SIG-M5 treated with dmso at 0.1 percent for 504 hours (cell line): ENCODE measurements around the gene SCO2.
A peak's percentile ranks its signal among the peaks of the same experiment; 100 is the strongest.

Experiments
- DNase-seq: peaks from one replicate; lab custom pipeline; 2025; ENCODE audit not compliant: unreplicated experiment; lab: John Stamatoyannopoulos, UW

SCO2 gene

GRCh38 chr22:50503475-50504145, 21.8 kb downstream of the SCO2 start:
- no peak for DNase-seq

DNA sequence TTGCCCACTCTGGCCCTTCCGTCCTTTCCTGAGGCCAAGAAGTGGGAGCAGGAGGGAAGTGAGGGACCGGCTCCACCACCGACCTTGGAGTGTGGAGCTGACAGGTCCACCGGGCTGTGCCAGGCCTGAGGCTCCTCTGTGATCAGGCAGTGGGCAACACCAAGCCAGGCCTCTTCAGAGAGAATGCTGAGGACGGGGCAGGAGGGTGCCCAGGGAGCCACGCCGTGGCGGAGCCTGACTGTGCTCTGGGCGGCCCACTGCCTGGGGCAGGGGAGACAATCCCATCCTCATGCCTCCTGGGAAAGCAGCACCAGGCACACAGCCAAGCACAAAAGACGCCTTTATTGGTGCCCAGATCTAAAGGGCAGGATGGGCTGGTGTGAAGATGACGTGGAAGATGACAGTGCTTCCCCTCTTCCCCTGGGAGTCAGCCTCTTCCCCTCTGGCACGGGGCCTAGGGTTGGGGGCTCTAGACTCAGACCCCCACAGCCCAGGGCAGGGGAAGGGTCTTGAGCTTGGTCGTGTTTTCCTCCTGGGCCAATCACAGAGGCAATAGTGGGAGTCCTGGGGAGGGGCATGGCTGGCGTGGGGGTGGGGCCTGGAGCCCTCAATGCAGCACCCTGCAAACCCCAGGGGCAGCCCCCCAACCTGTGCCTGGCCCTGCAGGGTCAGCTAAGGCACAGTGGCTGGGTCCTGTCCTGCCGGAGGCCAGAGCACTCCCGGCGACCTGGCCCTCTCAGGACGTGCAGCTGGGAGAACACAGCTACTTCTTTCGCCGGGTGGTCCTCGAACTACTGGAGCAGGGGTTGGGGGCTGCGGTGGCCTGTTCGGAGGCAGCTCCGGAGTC, 22.5 kb downstream of the SCO2 start:
- DNase-seq, result no peak

DNA sequence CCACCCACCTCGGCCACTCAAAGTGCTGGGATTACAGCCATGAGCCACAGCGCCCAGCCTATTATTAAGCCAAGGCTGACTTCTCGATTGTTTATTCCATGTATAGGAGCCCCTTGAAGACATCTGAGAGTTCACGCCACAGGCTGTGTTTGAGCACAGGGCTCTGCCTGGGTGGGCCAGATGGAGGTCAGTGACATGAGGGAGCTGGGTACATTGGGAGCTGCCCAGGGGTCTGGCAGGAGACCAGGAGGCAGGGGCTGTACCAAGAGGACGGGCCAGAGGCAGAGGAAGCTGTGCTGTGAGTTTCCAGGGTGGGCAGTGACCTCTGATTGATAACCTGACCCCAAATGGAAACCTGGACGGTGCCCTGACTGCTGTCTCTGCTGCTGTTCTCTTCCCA, 23.3 kb downstream of the SCO2 start:
- DNase-seq, result no peak

- DNase-seq, result no peak
These were observed 24.9 kb downstream of the SCO2 start for GRCh38 chr22:50500452-50500851.

DNA sequence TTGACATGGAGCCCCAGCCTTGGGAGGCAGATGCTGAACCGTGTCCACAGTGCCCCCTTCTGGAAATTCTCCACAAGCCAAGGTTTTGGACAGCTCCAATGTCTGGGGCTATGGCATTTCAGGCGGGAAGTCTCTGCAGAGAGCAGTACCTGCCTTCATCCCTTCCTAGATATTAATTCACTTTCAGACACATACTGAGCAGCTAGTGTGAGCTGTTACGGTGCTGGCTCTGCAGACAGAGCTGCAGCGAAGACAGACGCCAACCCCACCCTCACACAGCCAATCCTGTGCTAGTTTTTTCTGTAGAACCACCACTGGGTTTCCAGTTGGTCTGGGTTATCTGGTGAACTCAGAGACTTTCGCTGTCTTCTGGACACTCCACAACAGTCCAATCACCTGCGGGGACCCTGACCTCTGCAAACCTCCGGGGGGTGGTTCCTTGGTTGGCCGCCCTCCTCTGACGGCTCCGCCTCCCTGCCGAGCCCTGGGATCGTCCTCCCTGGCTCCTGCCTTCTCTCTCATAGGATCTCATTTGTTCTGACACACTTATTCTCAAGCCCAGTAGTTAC, 27.0 kb downstream of the SCO2 start:
- DNase-seq, result peak; percentile 64

GRCh38 chr22:50497093-50497492, 28.3 kb downstream of the SCO2 start:
- no peak for DNase-seq

DNA sequence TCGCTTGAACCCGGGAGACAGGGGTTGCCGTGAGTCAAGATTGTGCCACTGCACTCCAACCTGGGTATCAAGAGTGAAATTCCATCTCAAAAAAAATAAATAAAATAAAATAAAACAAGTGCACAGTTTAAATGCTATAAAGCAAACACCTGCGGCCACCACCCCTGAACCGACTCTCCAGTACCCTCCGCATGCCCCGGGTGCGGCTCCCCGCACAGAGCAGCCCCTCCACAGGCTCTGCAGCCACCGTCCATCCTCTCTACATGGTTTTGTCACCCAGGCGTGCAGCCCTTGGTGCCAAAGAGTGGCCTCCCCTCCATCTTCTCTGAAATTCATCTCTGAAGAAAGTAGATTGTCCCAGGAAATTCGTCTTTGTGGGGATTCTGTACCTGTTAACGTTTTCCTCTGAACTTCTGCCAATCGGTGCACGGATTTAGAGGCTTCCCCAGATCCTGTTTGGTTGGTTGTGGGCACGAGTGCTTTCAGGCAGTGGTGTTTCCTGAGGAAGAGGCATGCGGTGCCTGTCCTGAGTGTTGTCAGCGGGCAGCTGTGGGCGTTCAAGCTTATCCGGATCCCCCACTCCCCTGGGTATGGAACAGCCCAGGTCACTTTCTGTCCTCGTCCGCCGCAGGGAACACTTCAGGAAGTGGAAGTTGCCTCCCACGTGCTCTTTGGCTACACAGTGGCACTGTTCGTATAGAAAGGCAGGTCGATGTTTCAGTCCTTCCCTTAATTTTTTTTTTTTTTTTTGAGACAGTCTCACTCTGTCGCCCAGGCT, 34.7 kb downstream of the SCO2 start:
- no peak for DNase-seq

DNA sequence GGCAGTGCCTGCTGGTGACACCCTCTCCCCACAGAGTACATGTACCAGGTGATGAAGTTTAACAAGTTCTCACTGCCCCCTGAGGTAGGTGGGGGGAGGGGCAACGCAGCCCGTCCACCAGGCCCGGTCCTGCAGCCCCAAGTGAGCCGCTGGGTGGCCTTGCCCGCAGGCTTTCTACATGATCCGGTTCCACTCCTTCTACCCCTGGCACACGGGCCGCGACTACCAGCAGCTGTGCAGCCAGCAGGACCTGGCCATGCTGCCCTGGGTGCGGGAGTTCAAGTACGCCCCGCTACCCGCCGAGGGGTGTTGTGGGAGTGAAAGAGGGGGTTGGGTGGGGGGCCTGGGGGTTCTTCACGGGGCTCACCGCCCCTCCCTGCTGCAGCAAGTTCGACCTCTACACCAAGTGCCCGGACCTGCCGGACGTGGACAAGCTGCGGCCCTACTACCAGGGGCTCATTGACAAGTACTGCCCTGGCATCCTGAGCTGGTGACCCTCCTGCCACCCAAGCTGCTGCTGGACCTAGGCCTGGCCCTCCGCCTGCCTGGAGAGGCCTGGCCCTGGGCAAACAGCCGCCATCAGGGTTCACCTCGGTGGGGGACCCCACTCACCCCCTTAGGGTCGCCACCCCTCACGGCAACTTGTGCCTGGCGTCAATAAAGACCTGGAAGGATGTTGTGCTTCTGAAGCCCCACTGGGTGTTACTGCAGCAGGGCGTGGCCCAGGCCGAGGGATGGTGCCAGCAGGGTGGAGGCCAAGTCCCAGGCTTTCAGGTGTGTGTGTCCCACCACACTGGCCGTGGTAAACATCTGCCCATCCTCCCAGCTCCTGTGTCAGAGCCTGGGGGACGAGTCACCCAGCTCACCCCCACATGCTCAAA, 35.8 kb downstream of the SCO2 start:
- DNase-seq, result no peak

GRCh38 chr22:50488886-50489285, 36.5 kb downstream of the SCO2 start:
- DNase-seq, result no peak

DNA sequence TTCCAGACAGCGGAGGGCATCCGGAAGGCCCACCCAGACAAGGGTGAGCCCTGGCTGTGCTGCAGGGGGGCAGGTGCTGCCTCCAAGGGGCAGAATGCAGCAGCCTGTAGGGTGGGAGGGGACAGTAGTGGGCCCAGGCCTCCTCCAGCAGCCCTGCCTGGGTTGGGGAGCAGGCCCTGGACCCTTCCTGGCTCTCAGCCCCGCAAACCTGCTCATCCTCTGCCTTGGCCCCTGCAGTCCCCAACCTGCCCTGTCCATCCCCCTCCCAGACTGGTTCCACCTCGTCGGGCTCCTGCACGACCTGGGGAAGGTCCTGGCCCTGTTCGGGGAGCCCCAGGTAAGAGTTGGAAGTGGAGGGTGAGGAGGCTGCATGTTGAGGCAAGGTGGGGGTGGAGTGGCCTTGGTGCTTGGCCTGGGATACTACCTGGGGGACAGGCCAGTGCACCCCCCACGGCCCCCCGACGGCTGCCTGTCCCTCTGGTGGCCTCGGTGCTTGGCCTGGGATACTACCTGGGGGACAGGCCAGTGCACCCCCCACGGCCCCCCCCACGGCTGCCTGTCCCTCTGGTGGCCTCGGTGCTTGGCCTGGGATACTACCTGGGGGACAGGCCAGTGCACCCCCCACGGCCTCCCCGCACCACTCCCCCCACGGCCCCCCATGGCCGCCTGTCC, 37.3 kb downstream of the SCO2 start:
- no peak for DNase-seq

- no peak for DNase-seq
These were observed 38.0 kb downstream of the SCO2 start for GRCh38 chr22:50487290-50488005.

DNA sequence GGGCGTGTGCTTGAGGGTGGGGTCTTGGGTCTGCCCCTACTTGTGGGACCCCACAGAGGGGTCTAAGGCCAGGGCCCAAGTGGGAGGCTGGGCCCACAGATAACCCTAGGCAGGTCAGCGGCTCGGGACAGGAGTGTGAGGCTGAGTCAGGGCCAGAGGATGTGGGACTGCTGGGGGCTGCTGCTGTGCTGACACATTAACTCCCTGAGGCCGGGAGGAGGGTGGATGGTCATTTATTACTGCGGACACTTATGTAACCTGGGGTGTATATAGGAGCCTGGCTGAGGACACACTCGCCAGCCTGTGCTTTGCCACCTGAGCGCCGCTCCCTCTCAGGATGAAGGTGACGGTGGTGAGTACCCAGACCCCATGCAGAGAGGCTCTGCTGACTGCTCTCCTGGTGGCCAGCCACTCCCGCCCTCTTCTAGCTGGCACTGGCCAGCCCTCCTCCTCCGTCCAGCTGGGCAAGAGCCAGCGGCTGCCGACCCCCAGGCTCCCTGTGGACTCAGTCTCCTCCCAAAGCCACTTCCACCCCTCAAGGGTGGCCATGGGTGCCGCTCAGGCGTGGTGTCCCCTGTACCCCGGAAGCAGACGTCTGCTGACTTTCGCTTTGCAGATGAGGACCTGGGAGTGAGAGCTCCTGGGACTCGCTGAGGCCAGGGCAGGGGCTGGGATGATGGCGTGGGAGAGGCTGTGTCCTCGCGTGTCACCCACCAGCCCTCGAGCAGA, 38.7 kb downstream of the SCO2 start, which contains the start of gene MIOX:
Gene MIOX (plus strand): TSS at position 299 of the 729 bp plus-strand sequence. CDS start 39 bp downstream, at position 338.
- DNase-seq, result no peak

DNA sequence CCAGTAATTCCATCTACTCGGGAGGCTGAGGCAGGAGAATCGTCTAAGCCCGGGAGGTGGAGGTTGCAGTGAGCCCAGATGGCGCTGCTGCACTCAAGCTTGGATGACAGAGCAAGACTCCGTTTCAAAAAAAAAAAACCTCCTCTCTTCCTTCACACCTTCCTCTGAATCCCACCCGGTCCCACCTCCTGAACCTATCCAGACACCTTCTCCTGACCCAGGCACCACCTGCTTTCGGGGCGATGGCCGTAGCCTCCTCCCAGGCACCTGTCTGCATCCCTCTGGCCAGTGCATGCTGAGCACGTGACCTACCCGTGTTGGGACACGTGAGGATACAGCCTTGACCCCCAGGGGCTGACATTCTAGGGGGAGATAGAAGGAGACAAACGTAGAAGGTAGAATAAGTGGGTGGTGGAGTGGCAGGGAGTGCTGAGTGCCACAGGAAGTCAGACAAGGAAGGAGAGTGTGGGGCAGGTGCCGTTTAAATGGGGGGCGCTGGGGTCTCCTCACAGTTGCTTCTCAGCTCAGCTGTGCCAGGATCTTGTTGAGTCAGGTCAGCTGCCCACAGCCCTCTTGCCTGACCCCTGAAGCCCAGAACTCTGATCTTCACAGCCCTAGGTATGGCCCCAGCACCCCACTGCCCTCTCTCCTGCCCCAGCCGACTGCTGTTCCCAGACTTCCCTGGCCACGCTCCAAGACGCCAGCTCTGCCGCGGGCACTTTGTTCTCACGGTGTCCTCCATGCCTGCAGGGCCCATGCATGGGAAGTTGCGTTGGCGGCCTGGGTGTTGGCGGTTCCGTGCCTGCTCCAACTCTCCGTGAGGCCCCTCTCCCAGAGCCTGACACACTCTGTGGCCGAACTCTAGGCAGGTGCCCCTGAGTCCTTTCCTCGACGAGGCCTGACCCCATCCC, 39.9 kb downstream of the SCO2 start:
- no peak for DNase-seq

DNA sequence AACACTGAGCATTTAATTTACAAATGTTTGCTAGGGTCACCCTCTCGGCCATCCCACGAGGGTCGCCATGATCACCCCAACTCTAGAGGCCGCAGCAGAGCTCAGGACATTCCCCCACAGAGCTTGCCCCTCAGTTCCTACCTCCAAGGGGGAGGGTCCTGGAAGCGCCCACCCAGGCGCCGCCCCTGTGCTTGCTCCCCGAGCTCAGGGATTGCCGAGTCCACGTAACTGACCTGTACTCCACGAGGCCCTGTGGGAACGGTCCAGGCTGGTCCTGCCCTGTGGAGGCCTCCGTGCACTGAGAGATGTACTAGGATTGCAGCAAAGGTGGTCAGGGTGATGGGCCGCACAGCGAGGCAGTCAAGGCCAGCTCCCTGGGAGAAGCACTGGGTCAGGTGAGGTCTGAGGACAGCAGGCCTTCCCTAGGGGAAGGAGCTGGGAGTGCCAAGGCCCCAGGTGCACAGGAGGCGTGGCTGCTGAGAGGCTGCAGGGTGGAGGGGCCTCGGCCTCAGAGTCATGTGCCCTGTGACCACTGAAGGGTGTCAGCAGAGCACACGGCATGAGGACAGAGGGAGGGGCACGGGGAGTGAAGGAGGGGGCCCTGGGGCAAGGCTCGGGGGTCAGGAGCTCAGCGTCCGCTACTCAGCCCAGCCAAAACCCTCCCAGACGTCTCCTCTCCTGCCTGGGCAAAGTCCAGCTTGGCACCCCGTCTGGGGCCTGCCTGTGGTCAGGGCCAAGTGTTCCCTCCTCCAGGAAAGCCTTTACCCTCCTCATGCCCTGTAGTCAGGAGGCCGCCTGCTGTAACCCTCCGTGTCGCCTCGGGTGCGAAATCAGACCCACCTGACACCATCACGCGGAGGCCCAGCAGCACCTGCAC, 41.2 kb downstream of the SCO2 start:
- no peak for DNase-seq

DNA sequence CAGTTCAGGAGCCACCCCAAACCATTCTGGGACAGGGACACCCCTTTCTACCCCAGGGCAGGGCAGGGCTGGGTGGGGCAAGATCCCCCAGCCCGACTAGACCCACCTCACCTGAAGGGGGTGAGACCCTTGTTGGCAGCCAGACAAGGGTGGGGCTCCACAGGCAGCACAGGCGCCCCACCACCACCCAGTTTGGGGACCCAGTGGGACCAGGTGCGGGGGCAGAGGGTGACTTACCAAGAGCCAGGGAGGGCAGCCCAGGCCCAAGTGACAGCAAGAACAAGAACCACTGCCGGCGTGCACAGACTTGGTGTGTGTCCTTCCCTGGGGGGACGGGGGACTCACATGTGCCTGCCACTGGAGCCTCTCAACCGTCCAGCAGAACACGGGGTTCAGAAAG, 41.8 kb downstream of the SCO2 start:
- no peak for DNase-seq

DNA sequence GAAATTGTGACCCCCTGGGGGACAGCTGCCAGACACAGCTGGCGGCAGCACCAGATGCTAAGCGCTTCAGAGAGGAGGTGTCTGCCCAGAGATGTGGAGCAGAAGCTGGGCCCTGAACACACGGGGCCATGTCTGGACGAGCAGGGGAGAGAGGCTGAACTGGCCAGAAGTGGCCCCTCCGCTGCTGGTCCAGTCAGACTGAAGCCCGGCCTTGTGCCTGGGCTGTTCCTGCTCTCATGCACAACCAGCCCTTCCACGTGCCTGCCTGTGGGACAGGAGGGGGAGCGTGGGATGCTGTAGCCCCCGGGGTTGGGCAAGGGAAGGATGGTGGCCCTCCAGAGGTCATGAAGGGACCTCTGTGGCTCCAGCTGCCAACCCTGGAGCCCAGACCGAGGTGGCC, 42.3 kb downstream of the SCO2 start:
- DNase-seq, result no peak
